ENCODE results near the gene HDAC11.

DNA sequence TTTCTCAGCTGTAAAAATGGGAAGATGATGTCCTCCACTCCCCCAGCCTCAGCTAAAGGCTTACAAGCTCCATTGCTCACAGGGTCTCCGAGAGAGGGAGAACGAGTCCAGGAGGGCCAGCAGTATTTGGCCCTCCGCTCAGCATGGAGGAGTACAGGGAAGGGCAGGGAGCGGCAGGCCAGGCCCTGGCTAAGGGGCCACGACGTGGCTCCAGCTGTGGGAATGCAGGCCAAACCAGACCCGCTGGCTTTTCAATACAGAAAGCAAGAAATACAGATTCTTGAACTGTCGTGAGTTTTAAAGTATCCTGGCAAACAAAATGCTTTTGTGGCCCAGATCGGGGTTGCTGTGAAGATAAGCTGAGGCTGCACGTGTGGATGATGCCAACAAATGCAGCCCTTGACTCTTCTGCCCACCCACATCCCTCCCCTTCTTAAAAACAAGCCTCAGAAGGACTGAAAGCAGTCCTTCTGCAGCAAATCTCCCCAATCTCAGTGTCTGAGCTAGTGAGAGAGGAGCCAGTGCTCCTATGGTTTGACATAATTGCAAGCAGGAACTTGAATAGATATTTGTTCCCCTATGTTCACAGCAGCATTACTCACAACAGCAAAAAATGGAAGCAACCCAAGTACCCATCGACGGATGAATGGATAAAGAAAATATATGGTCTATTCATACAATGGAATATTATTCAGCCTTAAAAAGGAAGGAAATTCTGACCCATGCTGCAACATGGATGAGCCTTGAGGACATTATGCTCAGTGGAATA lies 50.3 kb downstream of the HDAC11 start:
- TF ChIP-seq, protein P1, sequence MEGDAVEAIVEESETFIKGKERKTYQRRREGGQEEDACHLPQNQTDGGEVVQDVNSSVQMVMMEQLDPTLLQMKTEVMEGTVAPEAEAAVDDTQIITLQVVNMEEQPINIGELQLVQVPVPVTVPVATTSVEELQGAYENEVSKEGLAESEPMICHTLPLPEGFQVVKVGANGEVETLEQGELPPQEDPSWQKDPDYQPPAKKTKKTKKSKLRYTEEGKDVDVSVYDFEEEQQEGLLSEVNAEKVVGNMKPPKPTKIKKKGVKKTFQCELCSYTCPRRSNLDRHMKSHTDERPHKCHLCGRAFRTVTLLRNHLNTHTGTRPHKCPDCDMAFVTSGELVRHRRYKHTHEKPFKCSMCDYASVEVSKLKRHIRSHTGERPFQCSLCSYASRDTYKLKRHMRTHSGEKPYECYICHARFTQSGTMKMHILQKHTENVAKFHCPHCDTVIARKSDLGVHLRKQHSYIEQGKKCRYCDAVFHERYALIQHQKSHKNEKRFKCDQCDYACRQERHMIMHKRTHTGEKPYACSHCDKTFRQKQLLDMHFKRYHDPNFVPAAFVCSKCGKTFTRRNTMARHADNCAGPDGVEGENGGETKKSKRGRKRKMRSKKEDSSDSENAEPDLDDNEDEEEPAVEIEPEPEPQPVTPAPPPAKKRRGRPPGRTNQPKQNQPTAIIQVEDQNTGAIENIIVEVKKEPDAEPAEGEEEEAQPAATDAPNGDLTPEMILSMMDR (IDR thresholded peaks at IDR 0.05), result no peak
- TF ChIP-seq POLR2A (IDR thresholded peaks at IDR 0.05), result no peak

Data from uterus (tissue), 2 donors.